HEK293T (cell line): Measurements from ENCODE around the gene CXCL6.

ENCODE experiments used
- BHLHE40 ChIP-seq: fragments of 450-650 bp; IDR thresholded peaks from 2 replicates; pipeline ENCODE4 v1.6.1; 2016; ENCODE audit warnings: mild to moderate bottlenecking, moderate library complexity, borderline replicate concordance
- ELF4 ChIP-seq: fragments of 450-650 bp; IDR thresholded peaks from 2 replicates; pipeline ENCODE4 v1.6.1; 2017; ENCODE audit warnings: antibody characterized with exemption
- FOXA1 ChIP-seq: fragments of 450-650 bp; IDR thresholded peaks from 2 replicates; pipeline ENCODE4 v1.6.1; 2016; ENCODE audit warnings: mild to moderate bottlenecking
- FOXK2 ChIP-seq: fragments of 450-650 bp; IDR thresholded peaks from 2 replicates; pipeline ENCODE4 v1.6.1; 2016; ENCODE audit warnings: mild to moderate bottlenecking
- FOXM1 ChIP-seq: fragments of 450-650 bp; IDR thresholded peaks from 2 replicates; pipeline ENCODE4 v1.6.1; 2017; ENCODE audit warnings: mild to moderate bottlenecking, borderline replicate concordance
- HDGF ChIP-seq: fragments of 450-650 bp; IDR thresholded peaks from 2 replicates; pipeline ENCODE4 v1.6.1; 2017; ENCODE audit warnings: antibody characterized with exemption, borderline replicate concordance
- L3MBTL2 ChIP-seq: fragments of 450-650 bp; conservative IDR thresholded peaks from 2 replicates; pipeline ENCODE4 v1.6.1; 2016; ENCODE audit warnings: mild to moderate bottlenecking
- LEF1 ChIP-seq: fragments of 450-650 bp; IDR thresholded peaks from 2 replicates; pipeline ENCODE4 v1.6.1; 2017; ENCODE audit warnings: mild to moderate bottlenecking, borderline replicate concordance
- NFRKB ChIP-seq: fragments of 450-650 bp; IDR thresholded peaks from 2 replicates; pipeline ENCODE4 v1.6.1; 2016; ENCODE audit warnings: mild to moderate bottlenecking, moderate library complexity
- PKNOX1 ChIP-seq: fragments of 450-650 bp; IDR thresholded peaks from 2 replicates; pipeline ENCODE4 v1.6.1; 2016
- SP1 ChIP-seq: fragments of 450-650 bp; IDR thresholded peaks from 2 replicates; pipeline ENCODE4 v1.6.1; 2017
- SUZ12 ChIP-seq: fragments of 450-650 bp; IDR thresholded peaks from 2 replicates; pipeline ENCODE4 v1.6.1; 2016; ENCODE audit warnings: mild to moderate bottlenecking
- TARDBP ChIP-seq: fragments of 450-650 bp; IDR thresholded peaks from 2 replicates; pipeline ENCODE4 v1.6.1; 2016
- ZNF384 ChIP-seq: fragments of 450-650 bp; IDR thresholded peaks from 2 replicates; pipeline ENCODE4 v1.6.1; 2016

GRCh38 chr4:73848183-73848777 lies 11.8 kb downstream of the CXCL6 start:
- TF ChIP-seq BHLHE40 (no peak), NFRKB (no peak), FOXM1 (no peak), PKNOX1 (no peak), HDGF (no peak), L3MBTL2 (no peak), LEF1 (no peak), FOXA1 (no peak), ELF4 (no peak), ZNF384 (no peak), SP1 (no peak), SUZ12 (no peak), TARDBP (no peak), FOXK2 (no peak)
